Gastroesophageal sphincter (tissue), 4 donors: Measurements from ENCODE around the gene CDK4. TPM values are rescaled to one million over a fixed set of nuclear protein-coding genes. Genes with fewer than 3 reads are reported as not detected.
A peak's percentile ranks its signal among the peaks of the same experiment; 100 is the strongest.

Source experiments
- ATAC-seq: fragments of 150-250 bp; one replicate; pipeline ENCODE4 v1.9.1; 2016; ENCODE audit warnings: mild to moderate bottlenecking, moderate library complexity
- H3K27ac ChIP-seq, 4 donors: fragments of 200-600 bp; sonication (generic) in 3 of 4; 1 replicate in 3 of 4; 2 replicates in 1 of 4; pipeline ENCODE4 v1.5.1; 2016 to 2019
- H3K27me3 ChIP-seq: fragments of 200-600 bp; sonication (generic); one replicate; pipeline ENCODE4 v1.5.1; 2019
- H3K36me3 ChIP-seq, 2 donors: fragments of 200-600 bp; sonication (generic); one replicate each; pipeline ENCODE4 v1.5.1; 2019; ENCODE audit warnings: control low read depth in 1 of 2
- H3K4me1 ChIP-seq, 3 donors: fragments of 200-600 bp; sonication (generic); 1 replicate in 2 of 3; 2 replicates in 1 of 3; pipeline ENCODE4 v1.5.1; 2016 to 2019; ENCODE audit warnings: control low read depth in 2 of 3
- H3K4me3 ChIP-seq, 2 donors: fragments of 200-600 bp; sonication (generic); one replicate each; pipeline ENCODE4 v1.5.1; 2019; ENCODE audit warnings: mild to moderate bottlenecking in 1 of 2, moderate library complexity in 1 of 2
- H3K9me3 ChIP-seq, 3 donors: fragments of 200-600 bp; sonication (generic); one replicate each; pipeline ENCODE4 v1.5.1; 2017 to 2019; ENCODE audit warnings: control low read depth in 2 of 3
- EP300 ChIP-seq: sonication (generic); formaldehyde crosslinking; IDR thresholded peaks from one replicate; pipeline ENCODE4 v1.6.1; 2017; ENCODE audit warnings: antibody characterized with exemption, mild to moderate bottlenecking
- POLR2A ChIP-seq, 2 donors: fragments of 450-650 bp; IDR thresholded peaks; one replicate each; pipeline ENCODE4 v1.6.1; 2017; ENCODE audit warnings: antibody characterized with exemption in 2 of 2, mild to moderate bottlenecking in 2 of 2, moderate library complexity in 1 of 2
- POLR2AphosphoS5 ChIP-seq: sonication (generic); formaldehyde crosslinking; IDR thresholded peaks from one replicate; pipeline ENCODE4 v1.6.1; 2017; ENCODE audit warnings: antibody characterized with exemption
- WGBS, 2 donors: methylation state at CpG; one replicate each; pipeline ENCODE4 v1.1.5; 2018; ENCODE audit warnings: low coverage in 1 of 2; 5-methylcytosine and 5-hydroxymethylcytosine counted together
- total RNA-seq, 4 donors: library from RNA; depleted of rRNA; stranded (reverse); fragments of >200 nt; gene quantifications; one replicate each; pipeline ENCODE4 v1.1.0, GENCODE V29; 2016
- TF ChIP-seq, protein P1 (sequence below), 4 experiments: fragments of 200-600 bp in 2 of 4; fragments of 450-650 bp in 2 of 4; sonication (generic) in 1 of 4; IDR thresholded peaks; one replicate each; pipeline ENCODE4 v1.5.1; 2017 to 2019; ENCODE audit warnings: antibody characterized with exemption in 4 of 4, mild to moderate bottlenecking in 2 of 4, moderate library complexity in 2 of 4

The CDK4 gene
- total RNA-seq: 100 to 1,000 TPM in 2 of 4 donors, 10 to 100 TPM in 2; 56.7 to 107 (median 101) TPM

DNA sequence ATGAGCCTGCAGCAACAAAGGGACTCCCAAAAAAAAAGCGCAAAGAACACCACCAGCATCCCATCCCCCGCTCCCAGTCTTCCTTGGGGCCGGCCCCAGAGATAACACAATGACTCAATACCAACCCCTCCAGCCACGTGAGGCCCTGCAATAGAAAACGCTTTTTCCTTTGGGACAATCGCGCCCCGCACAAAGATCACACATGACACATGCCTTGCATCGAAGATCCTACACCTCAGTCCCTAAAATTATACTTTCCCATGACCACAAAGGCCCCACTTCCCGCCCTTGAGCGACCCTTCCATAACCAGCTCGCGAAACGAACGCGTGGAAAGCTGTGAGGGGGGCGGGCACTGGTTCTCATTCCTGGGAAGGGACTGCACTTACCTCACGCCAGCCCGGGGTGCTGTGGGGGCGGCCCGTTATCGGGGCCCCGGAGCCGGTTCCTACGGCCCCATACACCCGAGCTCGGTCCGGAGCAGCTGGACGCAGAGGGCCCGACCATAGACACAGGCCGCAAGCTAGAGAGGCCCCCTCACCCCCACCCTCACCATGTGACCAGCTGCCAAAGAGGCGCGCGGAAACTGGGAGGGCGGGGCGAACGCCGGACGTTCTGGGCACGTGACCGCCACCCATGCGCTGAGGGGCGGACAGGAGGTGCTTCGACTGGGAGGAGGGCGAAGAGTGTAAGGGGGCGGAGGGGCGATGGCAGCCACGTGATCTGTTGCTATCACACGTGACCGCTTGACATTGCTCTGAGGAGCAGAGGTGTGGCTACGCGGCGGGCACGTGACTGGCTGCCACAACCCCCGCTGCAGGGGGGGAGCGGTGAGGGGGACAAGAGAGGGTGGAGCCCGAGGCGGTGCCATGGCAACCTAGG is at the start of gene CDK4:
Gene CDK4 (minus strand): TSS at position 523 of the 880 bp plus-strand sequence. CDS start 593 bp downstream, outside the sequence.
- Histone ChIP-seq H3K4me3 (peak within 1 kb of the TSS; percentile 72 to 86), H3K36me3 (peaks cover 0 to 37% of the 10 kb centered on the region in 2 donors), H3K27me3 (no peaks in the 10 kb centered on the region), H3K4me1 (peaks cover 2 to 51% (median 17%) of the 10 kb centered on the region in 3 donors), H3K9me3 (no peaks in the 10 kb centered on the region), H3K27ac (peak within 1 kb of the TSS; percentile 80 to 94 (median 87))
- TF ChIP-seq, protein P1, sequence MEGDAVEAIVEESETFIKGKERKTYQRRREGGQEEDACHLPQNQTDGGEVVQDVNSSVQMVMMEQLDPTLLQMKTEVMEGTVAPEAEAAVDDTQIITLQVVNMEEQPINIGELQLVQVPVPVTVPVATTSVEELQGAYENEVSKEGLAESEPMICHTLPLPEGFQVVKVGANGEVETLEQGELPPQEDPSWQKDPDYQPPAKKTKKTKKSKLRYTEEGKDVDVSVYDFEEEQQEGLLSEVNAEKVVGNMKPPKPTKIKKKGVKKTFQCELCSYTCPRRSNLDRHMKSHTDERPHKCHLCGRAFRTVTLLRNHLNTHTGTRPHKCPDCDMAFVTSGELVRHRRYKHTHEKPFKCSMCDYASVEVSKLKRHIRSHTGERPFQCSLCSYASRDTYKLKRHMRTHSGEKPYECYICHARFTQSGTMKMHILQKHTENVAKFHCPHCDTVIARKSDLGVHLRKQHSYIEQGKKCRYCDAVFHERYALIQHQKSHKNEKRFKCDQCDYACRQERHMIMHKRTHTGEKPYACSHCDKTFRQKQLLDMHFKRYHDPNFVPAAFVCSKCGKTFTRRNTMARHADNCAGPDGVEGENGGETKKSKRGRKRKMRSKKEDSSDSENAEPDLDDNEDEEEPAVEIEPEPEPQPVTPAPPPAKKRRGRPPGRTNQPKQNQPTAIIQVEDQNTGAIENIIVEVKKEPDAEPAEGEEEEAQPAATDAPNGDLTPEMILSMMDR (IDR thresholded peaks at IDR 0.05): no peak
- TF ChIP-seq POLR2A (IDR thresholded peaks at IDR 0.05) (peak; percentile 47 to 66), POLR2AphosphoS5 (peak; percentile 83), EP300 (no peak)
- WGBS, 2 donors: 0 to 1% methylated on average over 14 to 20 of the region's 58 CpGs
- peak; percentile 92 for ATAC-seq

DNA sequence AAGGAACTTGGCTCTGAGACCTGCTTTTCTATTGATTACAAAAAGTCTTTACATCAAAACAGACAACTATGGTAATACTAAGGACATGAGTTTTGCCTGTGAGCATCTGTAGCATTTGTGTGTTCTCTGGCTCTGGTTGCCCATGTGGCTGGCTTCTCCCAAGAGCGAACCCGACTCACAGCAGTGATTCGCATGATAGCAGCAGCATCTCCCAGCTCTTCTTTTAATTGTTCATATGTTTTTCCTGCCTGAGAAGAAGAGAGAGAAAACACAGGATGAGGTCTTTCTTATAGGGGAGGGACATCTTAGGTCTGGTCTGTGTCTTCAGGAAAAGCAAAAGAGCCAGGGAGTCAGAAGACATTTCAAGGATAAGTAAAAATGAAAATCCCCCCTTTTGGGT is 48.9 kb upstream of the CDK4 start:
- Histone ChIP-seq H3K27ac (no peak overlapping the region), H3K27me3 (no peaks in the 10 kb centered on the region), H3K4me1 (peaks cover 0 to 10% (median 0%) of the 10 kb centered on the region in 3 donors), H3K9me3 (no peaks in the 10 kb centered on the region), H3K4me3 (no peak overlapping the region), H3K36me3 (peaks cover 6 to 94% of the 10 kb centered on the region in 2 donors)
- TF ChIP-seq POLR2AphosphoS5: no peak
- TF ChIP-seq EP300: no peak
- TF ChIP-seq, protein P1 (IDR thresholded peaks at IDR 0.05): no peak
- TF ChIP-seq POLR2A (IDR thresholded peaks at IDR 0.05): no peak
- 89 to 90% methylated on average over 3 of the region's 3 CpGs for WGBS, 2 donors
- no peak for ATAC-seq

DNA sequence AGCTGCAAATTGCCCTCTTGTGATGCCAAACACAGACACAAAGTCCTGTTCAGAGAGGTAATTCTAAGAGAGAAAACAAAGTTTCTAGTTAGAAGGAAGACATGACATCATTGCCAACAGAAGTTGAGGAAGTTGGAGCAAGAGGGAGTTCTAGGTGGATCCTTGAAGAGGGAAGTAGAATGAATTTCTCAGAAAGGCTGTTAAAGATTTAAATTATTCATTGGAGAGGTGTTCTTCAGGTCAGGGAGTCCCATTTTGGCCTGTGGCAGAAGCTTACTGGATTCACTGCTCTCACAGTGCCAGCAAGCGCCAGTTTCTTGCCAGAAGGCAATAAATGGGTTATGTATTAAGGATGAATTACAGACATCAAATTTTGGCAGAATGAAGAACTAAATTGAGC is 45.8 kb upstream of the CDK4 start:
- TF ChIP-seq POLR2A (IDR thresholded peaks at IDR 0.05): no peak
- no peak for TF ChIP-seq POLR2AphosphoS5
- no peak for TF ChIP-seq EP300
- TF ChIP-seq, protein P1 (IDR thresholded peaks at IDR 0.05): no peak
- no peaks in the 10 kb centered on the region for H3K27me3 ChIP-seq
- H3K4me1 ChIP-seq: no peaks in the 10 kb centered on the region
- H3K9me3 ChIP-seq: no peaks in the 10 kb centered on the region
- H3K27ac ChIP-seq: no peak overlapping the region
- peaks cover 6 to 100% of the 10 kb centered on the region in 2 donors for H3K36me3 ChIP-seq
- H3K4me3 ChIP-seq: no peak overlapping the region
- ATAC-seq: no peak
- WGBS, 2 donors: 85 to 88% methylated on average over 1 of the region's 1 CpG

DNA sequence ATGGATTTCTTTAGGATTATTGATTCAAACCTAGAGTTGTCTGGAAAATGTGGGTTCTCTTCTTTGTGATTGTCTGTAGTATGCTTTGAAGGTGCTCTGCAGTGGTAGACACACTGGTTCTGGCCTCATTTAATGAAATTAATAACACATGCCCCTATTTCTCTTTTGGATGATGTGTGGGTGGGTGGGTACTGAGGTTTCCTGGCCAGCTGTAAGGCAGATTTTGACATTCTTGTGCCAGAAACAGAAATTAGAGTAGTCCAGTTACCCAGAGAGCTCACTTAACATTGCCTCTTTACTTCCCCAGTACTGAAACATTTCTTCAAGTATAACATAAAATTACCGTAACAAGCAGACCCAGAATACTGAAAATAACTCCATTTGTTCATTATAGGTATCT is 44.9 kb upstream of the CDK4 start:
- H3K4me1 ChIP-seq: no peaks in the 10 kb centered on the region
- 90 to 94% methylated on average over 1 of the region's 1 CpG for WGBS, 2 donors
- no peak overlapping the region for H3K27ac ChIP-seq
- peaks cover 6 to 100% of the 10 kb centered on the region in 2 donors for H3K36me3 ChIP-seq
- H3K27me3 ChIP-seq: no peaks in the 10 kb centered on the region
- no peak overlapping the region for H3K4me3 ChIP-seq
- no peak for ATAC-seq
- TF ChIP-seq POLR2A (IDR thresholded peaks at IDR 0.05) (no peak), POLR2AphosphoS5 (no peak), EP300 (no peak)
- TF ChIP-seq, protein P1 (IDR thresholded peaks at IDR 0.05): no peak
- H3K9me3 ChIP-seq: no peaks in the 10 kb centered on the region

DNA sequence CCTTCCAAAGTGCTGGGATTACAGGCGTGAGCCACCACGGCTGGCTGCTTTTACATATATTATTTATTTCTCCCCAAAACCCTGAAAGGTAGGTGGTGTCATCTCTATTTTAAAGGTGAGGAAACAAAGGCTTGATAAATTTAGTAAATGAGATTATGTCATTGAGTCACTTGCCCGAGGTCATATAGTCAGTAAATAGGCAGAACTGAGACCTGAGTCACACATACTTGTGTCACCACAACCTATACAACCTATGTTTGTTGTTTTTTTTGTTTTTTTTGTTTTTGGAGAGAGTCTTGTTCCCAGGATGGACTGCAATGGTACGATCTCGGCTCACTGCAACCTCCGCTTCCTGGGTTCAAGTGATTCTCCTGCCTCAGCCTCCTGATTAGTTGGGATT is 43.2 kb upstream of the CDK4 start:
- peaks cover 6 to 96% of the 10 kb centered on the region in 2 donors for H3K36me3 ChIP-seq
- no peaks in the 10 kb centered on the region for H3K27me3 ChIP-seq
- H3K27ac ChIP-seq: no peak overlapping the region
- H3K4me3 ChIP-seq: no peak overlapping the region
- no peaks in the 10 kb centered on the region for H3K4me1 ChIP-seq
- ATAC-seq: no peak
- H3K9me3 ChIP-seq: no peaks in the 10 kb centered on the region
- TF ChIP-seq POLR2AphosphoS5: no peak
- 91% methylated on average over 6 of the region's 6 CpGs; no CpG with 5 or more reads in 1 of the 2 donors for WGBS, 2 donors
